DND-41 (cell line): Measurements from ENCODE around the gene SLAMF8.

ENCODE experiments used
- CTCF ChIP-seq: IDR thresholded peaks from 2 replicates; pipeline ENCODE4 v1.5.1; 2012; ENCODE audit warnings: borderline replicate concordance, low read length, moderate library complexity, mild to moderate bottlenecking; ENCODE audit not compliant: poor library complexity, severe bottlenecking; ENCODE audit errors: extremely low read depth
- EZH2 ChIP-seq: IDR thresholded peaks from 3 replicates; pipeline ENCODE4 v1.6.1; 2012; ENCODE audit warnings: borderline replicate concordance, low read depth, mild to moderate bottlenecking, moderate library complexity, low read length, inconsistent platforms; ENCODE audit not compliant: severe bottlenecking

- TF ChIP-seq CTCF = no peak
- no peak for TF ChIP-seq EZH2
Measured at GRCh38 chr1:159866066-159866465, 39.4 kb downstream of the SLAMF8 start.
